Tibial nerve (tissue), 4 donors: ENCODE measurements around the gene HLA-DPB1.

Experiments
- EP300 ChIP-seq, 2 donors: sonication (generic); formaldehyde crosslinking; IDR thresholded peaks; one replicate each; pipeline ENCODE4 v1.6.1; 2017; ENCODE audit warnings: antibody characterized with exemption in 2 of 2, mild to moderate bottlenecking in 1 of 2
- POLR2A ChIP-seq, 2 donors: fragments of 450-650 bp; IDR thresholded peaks; one replicate each; pipeline ENCODE4 v1.6.1; 2017; ENCODE audit warnings: antibody characterized with exemption in 2 of 2, mild to moderate bottlenecking in 2 of 2, moderate library complexity in 2 of 2
- TF ChIP-seq, protein P1 (sequence below), 5 experiments: fragments of 200-600 bp in 3 of 5; fragments of 450-650 bp in 2 of 5; sonication (generic) in 3 of 5; IDR thresholded peaks; one replicate each; pipeline ENCODE4 v1.5.1; 2016 to 2019; ENCODE audit warnings: antibody characterized with exemption in 5 of 5, mild to moderate bottlenecking in 3 of 5, moderate library complexity in 2 of 5

DNA sequence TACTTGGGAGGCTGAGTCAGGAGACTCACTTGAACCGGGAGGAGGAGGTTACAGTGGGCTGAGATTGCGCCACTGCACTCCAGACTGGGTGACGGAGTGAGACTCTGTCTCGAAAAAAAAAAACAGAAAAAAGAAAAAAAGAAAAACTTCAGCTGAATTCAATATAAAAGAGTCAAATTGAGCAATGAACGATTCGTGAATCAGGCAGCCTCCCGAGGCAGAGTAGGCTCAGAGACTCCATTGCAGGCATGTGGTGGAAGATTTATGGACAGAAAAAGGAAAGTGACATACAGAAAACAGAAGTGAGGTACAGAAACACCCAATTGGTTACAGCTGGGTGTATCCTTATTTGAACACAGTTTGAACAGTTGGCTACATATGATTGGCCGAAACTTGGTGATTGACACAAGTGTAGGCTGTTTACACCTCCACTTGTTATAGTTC, 56.3 kb downstream of the HLA-DPB1 start:
- TF ChIP-seq, protein P1, sequence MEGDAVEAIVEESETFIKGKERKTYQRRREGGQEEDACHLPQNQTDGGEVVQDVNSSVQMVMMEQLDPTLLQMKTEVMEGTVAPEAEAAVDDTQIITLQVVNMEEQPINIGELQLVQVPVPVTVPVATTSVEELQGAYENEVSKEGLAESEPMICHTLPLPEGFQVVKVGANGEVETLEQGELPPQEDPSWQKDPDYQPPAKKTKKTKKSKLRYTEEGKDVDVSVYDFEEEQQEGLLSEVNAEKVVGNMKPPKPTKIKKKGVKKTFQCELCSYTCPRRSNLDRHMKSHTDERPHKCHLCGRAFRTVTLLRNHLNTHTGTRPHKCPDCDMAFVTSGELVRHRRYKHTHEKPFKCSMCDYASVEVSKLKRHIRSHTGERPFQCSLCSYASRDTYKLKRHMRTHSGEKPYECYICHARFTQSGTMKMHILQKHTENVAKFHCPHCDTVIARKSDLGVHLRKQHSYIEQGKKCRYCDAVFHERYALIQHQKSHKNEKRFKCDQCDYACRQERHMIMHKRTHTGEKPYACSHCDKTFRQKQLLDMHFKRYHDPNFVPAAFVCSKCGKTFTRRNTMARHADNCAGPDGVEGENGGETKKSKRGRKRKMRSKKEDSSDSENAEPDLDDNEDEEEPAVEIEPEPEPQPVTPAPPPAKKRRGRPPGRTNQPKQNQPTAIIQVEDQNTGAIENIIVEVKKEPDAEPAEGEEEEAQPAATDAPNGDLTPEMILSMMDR (IDR thresholded peaks at IDR 0.05) = no peak
- TF ChIP-seq EP300 (IDR thresholded peaks at IDR 0.05) = no peak
- no peak for TF ChIP-seq POLR2A (IDR thresholded peaks at IDR 0.05)
